GM19438 (cell line): ENCODE results near the gene MPP2.

ENCODE experiments used
- ATAC-seq: cut with Tn5 transposase; IDR thresholded peaks from one replicate; pipeline ENCODE4 v1.9.1; 2021; ENCODE audit warnings: low read depth; ENCODE audit not compliant: unreplicated experiment

MPP2 gene

GRCh38 chr17:43827596-43827995 lies 79.7 kb downstream of the MPP2 start:
- no peak for ATAC-seq

- no peak for ATAC-seq
These were observed 81.1 kb downstream of the MPP2 start for GRCh38 chr17:43826206-43826605.

- no peak for ATAC-seq
These were observed 81.8 kb downstream of the MPP2 start for GRCh38 chr17:43825567-43825966.
